CD4-positive, alpha-beta T cell treated with Interleukin-6 for 4 hours (primary cell): ENCODE data around the gene CNN1.

Source experiments
- DNase-seq: peaks from one replicate; pipeline ENCODE4 v3.0.0-alpha.2; 2020; ENCODE audit warnings: mixed read lengths

The CNN1 gene

DNA sequence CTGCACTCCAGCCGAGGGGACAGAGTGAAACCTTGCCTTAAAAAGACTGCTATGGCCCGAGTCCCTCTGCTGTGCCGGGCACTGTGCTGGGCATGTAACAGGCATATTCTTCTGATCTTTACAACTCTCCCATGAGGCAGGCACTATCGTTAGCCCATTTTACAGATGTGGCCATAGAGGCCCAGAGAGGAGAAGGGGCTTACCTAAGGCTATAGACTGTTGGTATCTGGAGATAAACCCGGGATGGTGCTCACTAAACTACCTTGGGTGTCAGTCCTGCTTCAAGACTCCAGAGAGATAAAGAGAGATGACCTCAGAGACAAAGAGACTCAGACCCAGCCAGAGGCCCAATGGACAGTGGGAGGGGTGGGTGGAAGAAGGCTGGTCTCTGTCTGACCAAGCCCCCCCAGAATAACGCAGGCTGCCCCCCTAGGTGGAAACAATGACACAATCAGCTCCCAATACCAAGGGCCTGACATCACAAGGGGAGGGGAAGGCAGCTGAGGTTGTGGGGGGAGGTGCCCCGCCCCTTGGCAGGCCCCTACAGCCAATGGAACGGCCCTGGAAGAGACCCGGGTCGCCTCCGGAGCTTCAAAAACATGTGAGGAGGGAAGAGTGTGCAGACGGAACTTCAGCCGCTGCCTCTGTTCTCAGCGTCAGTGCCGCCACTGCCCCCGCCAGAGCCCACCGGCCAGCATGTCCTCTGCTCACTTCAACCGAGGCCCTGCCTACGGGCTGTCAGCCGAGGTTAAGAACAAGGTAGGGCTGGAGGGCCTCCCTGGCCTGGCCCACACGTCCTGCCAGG lies at the start of gene CNN1:
Gene CNN1, plus strand, starts transcription at position 620 of the 805 bp plus-strand sequence. Its CDS starts 77 bp downstream, at position 697.
- DNase-seq = no peak

DNA sequence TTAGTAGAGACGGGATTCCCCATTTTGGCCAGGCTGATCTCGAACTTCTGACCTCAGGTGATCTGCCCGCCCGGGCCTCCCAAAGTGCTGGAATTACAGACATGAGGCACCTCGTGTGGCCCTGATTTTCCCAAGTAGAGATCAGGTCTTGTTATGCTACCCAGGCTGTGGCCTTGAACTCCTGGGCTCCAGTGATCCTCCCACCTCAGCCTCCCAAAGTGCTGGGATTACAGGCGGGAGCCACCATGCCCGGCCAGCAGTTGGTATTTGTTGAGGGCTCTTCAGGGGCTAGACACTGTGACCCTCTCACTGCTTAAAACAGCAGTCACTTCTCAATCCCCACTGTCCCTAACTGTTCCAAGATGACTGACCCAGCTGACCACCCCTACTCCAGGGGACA lies 49.3 kb upstream of the CNN1 start:
- no peak for DNase-seq

DNA sequence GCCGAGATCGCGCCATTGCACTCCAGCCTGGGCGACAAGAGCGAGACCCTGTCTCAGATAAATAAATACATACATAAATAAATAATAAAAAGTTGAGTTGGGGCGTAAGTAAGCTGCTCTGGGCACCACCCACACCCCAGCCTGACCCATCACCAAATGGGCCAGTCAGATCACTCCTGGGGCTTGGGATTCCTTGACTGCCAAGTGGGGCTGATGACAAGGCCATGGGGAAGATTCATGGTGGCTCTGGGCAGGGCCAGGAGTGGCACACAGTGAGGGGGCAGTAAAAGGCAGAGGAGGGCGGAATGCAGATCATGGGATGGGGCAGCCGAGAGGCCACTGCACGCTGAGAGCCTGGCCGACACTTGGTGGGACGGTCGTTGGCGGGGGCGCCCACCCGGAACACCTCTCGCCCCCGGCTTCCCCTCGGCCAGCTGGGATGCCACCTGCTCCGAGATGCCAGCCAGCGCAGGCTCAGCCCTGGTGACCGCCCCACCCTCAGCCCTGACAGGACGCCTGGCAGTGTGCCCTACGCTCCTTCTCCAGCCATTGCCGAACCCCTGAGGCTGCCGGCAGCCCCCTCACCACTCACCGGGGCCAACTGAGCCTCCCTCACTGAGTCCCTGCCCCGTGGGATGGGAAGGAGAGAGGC lies 43.9 kb upstream of the CNN1 start:
- no peak for DNase-seq

DNA sequence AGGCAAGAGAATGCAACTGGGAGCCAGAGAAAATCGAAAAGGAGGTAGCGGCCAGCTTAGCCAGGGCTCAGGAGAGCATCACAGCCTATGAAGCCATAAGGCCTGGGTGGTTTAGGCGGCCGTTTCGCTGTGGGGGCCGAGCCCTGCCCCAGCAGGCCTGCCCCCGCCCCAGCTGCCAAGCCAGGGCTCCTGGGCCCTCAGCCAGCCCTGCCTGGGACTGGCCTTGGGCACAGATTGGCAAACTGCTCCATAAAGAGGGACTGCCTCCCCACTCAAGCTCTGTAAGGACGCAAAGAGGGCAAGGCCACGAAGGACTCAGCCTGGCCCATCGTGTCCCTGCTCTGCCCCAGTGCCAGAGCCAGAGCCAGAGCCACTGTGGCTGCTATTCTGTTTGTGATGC lies 43.2 kb upstream of the CNN1 start:
- DNase-seq = no peak

DNA sequence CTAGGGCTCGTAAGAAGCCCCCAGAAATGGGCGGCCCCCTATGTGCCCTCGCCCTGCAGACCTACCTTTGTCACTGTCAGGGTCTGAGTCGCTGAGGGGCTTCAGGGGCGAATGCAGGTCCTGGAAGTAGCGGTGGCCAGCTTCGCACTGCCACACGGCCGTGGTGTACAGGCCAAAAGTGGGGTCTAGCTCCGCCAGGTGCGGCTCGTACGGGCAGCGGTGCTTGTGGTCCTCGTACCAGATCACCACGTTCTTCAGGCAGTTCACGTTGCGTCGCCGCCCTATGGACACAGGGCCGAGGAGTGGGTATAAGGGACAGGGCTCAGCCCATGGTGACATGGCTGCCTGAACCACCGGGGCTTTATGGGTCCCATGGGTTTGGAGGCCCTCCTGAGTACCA lies 42.8 kb upstream of the CNN1 start:
- no peak for DNase-seq

DNA sequence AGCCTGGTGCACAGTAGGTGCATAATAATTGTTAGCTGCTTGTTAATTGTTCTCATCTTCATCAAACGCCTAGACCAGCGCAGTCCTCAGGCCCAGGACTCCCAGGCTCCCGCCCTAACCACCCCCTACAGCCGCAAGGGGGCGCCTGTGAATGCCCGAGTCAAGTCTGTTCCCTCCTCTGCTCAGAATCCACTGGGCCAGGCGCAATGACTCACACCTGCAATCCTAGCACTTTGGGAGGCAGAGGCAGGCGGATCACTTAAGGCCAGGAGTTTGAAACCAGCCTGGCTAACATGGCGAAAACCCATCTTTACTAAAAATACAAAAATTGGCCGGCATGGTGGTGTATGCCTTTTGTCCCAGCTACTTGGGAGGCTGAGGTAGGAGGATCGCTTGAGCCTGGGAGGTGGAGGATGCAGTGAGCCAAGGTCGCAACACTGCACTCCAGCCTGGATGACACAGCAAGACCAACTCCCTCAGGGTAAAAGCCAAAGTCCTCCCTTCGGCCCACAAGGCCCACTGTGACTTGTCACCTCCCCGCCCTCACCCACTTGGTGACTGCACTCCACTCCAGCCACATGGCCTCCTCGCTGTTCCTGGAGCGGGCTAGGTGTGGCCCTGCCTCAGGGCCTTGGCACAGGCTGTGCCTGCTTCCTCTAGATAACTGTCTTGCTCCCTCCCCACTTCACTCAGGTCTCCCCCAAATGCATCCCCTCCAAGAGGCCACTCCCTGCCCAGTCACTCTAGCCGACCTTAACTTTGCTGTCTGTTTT lies 42.1 kb upstream of the CNN1 start:
- DNase-seq = peak; percentile 71

DNA sequence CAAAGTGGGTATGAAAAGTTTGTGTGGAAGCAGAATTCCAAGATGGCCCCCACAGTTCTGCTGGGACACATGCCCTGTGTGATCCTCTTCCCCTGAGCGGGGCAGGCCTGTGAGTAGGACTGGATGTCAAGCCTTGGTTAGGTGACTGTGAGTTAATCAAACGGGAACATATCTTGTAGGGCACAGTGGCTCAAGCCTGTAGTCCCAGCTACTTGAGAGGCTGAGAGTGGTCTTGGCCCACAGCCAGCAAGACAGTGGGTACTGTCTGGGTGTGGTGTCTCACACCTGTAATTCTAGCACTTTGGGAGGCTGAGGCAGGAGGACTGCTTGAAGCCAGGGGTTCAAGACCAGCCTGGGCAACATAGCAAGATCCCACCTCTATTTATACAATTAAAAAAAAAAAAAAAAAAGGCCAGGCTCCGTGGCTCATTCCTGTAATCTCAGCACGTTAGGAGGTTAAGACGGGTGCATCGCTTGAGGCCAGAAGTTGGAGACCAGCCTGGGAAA lies 39.4 kb upstream of the CNN1 start:
- no peak for DNase-seq

DNA sequence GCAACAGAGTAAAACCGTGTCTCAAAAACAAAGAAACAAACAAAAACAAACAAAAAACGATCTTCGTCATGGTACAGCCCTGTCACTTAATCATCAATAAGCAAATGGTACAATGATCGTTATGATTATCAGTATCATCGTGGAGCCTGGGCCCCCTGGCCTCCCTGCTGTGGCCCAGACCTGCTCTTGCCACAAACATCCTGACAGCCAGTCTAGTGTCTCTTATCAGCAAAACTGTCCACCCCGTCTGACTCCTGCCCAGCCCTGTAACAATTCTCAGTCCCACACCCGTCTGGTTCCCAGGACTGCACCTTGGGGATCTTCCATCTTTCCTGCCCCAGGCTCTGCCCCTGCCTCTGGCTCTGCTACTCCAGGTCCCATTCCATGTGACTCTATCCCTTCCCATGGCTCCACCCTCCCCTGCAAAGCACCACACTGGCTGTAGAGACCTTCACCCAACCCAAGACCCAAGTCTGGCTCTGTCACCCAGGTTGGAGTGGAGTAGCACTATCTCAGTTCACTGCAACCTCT lies 38.7 kb upstream of the CNN1 start:
- no peak for DNase-seq

DNA sequence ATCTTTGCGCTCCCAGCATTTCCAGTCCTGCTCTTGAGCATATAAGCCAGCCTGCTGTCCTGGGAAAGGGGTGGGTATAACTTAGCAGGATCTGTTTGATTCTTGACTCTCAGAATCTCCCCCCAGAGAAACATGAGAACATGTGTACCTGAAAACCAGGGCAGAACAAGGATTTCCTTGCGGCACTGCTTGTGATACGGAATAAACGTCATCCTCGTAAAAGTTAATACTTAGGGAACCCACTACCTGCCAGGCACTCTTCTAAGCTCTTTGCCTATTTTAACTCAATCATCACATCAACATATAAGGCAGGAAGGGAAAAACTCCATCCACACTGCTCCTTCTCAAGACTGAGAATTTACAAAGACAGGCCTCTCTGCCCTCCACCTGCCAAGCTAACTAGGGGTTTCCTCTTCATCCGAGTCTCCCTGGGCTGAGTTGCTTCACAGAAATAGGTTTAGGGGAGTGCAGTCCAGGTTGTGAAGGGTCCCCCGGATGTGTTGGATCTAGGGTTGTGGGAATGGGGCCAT lies 34.1 kb upstream of the CNN1 start:
- DNase-seq = no peak

DNA sequence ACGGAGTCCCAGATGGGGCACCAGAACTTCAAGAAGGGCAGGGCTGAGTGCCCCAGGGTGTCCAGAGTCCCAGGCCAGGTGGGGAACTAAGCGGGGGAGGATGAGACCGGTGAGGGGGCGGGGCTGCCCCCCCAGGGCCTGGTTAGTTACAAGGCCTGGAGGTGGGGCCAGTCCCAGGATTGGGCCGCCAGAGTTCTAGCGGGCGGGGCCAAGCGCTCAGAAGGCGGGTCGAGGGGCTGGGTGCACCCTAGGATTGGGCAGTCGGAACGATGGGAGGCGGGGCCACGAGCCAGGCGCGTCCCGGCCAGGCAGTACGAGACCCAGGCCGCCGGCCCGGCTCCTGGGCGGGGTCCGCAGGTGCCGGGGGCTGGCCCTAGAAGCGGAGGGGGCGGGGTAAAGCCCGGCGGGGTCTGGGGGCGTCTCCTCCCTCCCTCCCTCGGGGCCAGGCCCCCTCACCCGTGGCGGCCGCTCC lies 33.6 kb upstream of the CNN1 start:
- DNase-seq = peak; percentile 99

DNA sequence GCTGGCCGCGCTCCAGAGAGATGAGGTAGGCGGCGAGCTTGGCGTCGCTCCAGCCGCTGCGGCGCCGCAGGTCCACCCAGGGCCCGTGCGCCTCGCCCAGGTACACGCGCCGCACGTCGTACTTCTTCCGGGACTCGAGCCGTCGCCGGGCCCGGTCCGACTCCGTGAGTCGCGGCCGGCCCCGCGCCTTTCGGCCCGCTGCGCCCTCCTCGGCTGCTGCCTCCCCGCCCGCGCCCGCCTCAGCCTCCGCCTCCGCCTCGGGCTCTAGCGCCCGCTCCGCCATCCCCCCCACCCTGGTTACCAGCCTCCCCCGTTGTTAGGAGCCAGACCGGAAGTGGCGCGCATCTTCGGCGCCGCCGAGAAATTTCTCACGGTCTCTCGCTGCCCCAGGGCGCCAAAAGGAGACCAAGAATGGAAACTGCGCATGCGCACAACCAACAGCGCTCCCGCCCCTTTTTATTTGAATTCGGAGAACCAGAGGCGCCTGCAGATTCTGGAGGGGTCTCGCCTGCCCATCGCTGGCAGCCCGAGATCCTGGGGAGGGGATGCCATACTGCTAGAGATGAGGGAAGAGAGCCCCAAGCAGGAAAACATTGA lies 33.0 kb upstream of the CNN1 start, which contains the start of gene ZNF653:
Gene ZNF653, minus strand, starts transcription at position 336 of the 597 bp plus-strand sequence. Its CDS starts 53 bp downstream, at position 283.
- peak; percentile 96 for DNase-seq

DNA sequence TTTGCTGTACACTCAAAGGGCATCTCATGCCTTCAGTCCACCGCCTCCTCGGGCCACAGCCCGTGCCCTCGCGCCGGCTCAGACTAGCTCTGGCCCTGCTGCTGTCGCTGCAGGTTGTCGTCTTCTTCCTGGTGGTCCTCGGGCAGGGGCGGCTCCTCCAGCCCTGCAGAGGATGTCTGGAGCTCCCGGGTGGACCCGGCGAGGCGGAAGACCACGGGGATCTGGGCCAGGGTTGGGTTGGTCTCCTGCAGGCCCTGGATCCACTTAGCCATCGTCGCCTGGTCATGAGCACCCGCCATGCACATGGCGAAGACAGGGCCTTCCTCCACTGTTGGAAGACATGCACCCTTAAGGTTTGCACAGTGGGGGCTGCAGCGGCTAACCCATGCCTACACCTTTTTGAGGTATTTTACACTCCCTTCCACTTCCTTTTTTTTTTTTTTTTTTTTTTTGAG lies 32.5 kb upstream of the CNN1 start:
- DNase-seq = no peak

DNA sequence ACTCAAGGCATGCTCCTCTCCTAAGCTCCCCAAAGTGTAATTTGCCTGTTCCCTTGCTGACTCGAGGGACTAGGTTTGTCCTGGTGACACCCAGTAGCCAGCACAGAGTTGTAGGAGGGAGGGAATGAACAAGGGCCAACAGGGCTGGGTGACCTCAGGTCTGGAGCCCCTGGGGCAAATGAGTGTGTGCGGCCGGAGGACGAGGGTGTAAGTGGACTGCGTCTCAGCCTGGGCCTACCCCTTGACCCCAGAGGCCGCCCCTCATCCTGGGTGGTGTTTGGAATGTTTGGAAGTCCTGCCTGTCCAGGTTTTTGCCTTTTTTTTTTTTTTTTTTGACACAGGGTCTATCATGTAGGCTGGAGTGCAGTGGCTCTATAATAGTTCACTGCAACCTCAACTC lies 31.7 kb upstream of the CNN1 start:
- no peak for DNase-seq

DNA sequence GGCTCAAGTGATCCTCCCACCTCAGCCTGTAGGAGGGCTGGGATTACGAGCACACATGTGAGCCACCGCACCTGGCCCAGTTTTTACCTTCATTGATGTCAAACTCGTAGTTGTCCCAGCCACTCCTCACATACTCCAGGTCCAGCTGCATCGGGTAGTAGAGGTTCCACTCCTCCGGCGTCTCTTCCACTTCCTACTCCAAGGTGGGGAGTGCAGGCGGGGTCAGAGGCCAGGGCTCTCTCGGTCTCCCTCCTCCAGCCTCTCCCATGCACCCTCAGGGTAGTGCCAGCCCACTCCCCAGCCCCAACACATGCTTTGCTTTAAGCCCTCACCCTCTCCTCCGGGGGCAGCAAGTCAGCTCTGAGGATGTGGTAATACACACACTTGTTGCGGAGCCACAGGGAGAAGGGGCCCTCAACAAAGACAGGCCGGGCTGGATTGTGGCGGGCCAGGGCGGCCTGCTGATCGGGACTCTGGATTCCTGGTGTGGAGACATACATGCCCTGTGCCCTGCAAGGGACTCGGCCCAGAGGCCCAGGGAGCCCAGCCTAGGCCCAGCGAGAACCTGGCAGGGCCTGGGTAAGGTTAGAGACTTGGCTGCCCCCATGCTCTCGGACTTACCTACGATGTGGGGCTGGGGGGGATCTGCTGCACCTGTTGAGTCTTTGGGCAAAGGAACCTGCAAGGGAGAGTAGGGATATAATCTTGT lies 31.1 kb upstream of the CNN1 start:
- DNase-seq = no peak

DNA sequence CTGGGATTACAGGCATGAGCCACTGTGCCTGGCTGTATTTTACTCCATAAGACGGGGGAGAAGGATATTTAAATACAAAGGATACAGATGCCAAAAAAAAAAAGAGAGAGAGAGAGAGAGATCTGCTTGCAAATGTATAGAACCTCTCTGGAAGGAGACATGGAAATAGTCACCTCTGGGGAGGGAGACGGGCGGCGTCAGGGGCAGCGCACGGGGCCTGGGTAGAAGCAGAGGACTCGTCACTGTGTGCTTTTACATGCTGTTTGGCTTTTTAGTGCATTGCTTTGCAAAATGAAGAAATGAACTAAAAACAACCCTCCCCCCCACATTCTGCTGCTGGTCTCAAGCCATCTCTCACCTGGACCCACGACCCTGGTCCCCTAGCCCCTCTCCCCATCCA lies 28.2 kb upstream of the CNN1 start:
- no peak for DNase-seq

DNA sequence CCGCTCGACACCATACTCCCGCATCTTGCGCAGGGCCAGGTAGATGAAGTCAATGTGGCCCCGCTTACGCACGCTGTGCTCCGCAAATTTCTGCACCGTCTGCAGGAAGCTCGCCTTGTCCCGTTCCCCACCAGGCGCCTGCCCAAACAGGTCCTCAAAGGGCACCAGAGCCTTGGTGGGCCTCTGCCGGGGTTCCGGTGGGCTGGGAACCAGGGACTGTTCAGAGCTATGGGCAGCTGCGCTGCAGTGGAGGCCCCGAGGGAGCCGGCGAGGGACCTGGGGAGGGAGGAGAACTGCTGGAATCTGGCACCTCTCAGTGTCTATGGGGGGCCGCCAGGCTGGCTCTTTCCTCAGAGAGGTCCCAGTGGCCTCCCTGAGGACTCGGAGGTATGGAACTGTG lies 24.7 kb upstream of the CNN1 start:
- no peak for DNase-seq

DNA sequence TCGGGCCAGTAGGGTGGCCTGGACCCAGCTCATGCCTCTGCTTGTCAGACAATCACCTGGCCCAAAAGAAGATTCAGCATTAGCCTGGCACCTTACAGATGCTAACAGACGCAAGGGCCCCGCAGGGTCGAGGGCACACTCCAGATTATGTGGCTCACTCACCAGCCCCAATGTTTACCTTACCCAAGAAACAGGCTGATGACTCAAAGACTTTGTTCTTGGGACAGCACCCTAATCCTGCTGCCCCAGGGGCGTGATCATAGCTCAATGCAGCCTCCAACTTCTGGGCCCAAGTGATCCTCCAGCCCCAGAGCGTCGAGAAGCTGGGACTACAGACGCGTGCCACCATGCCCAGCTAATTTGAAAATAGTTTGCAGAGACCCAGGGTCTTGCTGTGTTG lies 19.5 kb upstream of the CNN1 start:
- DNase-seq = no peak

DNA sequence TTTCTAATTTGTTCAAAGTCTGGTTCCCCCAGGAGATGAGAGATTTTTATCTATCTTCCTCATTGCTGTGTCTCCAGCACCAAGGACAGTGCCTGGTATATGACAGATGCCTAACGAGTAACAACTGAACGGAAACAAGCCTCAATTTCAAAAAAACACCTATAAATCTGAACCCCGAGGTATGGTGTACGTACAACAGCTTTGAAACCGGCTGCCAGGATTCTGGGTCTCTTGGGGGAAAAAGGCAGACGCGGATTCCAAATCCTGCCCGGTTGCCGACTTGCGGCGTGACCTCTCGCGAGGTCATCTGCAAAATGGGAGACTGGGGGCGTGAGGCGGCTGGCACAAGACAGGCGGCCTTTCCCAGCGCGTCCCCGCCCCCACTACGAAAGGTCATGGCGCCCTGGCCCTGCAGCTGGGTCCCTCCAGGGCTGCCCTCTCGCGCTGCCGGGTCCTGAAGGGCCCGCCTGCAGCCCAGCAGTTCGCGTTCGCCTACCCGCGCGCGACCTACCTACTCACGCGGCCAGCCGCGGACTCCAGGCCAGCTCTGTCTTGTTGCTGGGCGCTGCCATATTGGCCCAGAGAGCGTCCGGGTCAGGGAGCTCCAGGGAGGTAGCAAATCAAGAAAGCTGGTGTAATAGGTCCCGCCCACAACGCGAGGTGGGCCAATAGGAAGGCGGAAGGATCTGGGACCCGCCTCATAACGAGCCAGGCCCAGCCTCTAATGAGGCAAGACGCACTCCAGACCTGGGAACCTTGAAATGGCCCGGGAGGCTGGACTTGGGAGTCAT lies 9.9 kb upstream of the CNN1 start, which contains the start of gene ECSIT:
Gene ECSIT, minus strand, starts transcription at position 584 of the 791 bp plus-strand sequence. CDS start 9,964 bp downstream, outside the sequence.
- DNase-seq = peak; percentile 94

DNA sequence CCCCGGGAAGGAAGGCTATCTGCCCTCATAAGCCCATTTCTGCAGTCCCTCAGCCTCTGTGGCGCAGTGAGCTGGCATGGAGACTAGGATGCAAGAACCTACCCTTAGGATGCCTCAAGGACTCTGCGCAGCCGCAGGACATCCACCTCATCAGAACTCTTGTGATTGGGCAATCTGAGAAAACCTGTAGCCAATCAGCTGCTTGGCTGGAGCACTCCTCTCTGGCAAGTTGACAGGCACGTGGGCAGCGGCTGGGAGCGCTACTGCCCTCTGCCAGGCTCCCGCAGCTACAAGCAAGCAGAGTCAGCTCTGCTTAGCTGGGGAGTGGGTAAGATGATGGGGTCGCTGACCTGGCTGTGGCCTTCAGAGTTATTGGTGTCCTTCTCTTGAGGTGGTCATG lies 8.2 kb upstream of the CNN1 start:
- DNase-seq = peak; percentile 19

DNA sequence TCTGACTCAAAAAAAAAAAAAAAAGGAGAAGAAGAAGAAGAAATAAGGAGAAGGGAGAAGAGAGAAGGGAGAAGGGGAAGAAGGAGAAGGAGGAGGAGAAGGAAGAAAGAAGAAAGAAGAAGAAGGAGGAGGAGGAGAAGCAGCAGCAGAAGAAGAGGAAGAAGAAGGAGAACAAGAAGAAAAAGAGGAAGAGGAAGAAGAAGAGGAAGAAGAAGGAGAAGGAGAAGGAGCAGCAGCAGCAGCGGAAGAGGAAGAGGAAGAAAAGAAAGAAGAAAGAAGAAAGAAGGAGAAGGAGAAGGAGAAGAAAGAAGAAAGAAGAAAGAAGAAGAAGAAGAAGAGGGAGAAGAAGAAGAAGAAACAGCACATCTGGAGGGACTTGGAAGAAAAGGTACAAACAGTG lies 4.1 kb upstream of the CNN1 start:
- no peak for DNase-seq

DNA sequence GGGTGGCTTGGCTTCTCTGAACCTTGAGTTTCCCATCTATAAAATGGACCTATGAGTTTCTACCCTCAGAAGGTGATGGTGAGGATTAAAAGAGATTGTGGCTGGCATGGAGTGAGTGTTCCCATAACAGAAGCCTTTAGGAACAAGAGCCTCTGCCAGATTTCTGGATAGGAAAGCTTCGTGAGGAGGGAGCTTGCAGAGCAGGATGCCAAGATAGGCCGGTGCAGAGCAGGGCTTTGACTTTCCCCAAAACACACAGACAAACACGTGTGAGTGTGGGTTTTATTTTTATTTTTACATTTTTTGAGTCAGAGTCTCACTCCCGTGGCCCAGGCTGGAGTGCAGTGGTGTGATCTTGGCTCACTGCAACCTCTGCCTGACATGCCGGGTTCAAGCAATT lies 3.7 kb upstream of the CNN1 start:
- DNase-seq = no peak
